ENCODE results near the gene KIF12. TPM values are rescaled to one million over a fixed set of nuclear protein-coding genes. Genes with fewer than 3 reads are reported as not detected.
A peak's percentile ranks its signal among the peaks of the same experiment; 100 is the strongest.

Gene KIF12
- total RNA-seq, result not detected

- H3K27ac ChIP-seq, result no peak within 1 kb of the TSS
- no peaks in the 10 kb centered on the region for H3K9me3 ChIP-seq
- no peaks in the 10 kb centered on the region for H3K27me3 ChIP-seq
- intact Hi-C loops (cut with DNase I), result no loop called here
- H3K36me3 ChIP-seq, result no peaks in the 10 kb centered on the region
- no peak for DNase-seq (ENCODE audit: extremely low spot score in 2 of 2)
- TF ChIP-seq POLR2A (IDR thresholded peaks at IDR 0.05), result no peak
- no peak for TF ChIP-seq POLR2AphosphoS5 (IDR thresholded peaks at IDR 0.05; ENCODE audit: insufficient read depth in 1 of 2, low read depth in 1 of 2)
- TF ChIP-seq CTCF (IDR thresholded peaks at IDR 0.05), result no peak
- peak within 1 kb of the TSS; percentile 37 to 51 for H3K4me3 ChIP-seq
- peaks cover 22% of the 10 kb centered on the region for H3K4me1 ChIP-seq
Observed at GRCh38 chr9:114098936-114099668, at the start of gene KIF12. Gene KIF12, minus strand, starts transcription at chr9:114099292. Its CDS starts 16 bp downstream, at chr9:114099276.

DNA sequence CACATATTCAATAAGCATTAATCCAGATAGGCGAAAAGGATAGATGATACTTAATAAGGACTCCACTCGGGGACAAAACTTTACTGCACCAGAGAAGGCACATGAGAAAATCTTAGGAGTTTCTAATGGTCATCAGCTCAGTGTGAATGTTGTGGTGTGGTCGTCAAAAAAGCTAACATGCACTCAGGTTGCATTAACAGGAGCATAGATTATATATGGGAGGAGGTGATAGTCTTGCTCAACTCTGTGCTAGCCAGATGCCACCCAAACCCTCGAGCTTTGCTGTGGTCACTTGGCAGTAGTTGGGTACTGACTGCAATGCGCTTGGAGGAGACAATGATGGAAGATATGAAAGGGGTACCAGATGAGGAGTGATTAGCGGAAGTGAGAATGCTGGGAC, 47.6 kb upstream of the KIF12 start:
- H3K27ac ChIP-seq, result no peak overlapping the region

GRCh38 chr9:114143234-114143633, 44.1 kb upstream of the KIF12 start:
- no peak for DNase-seq (ENCODE audit: extremely low spot score in 2 of 2)
- no peaks in the 10 kb centered on the region for H3K36me3 ChIP-seq
- H3K27me3 ChIP-seq, result no peaks in the 10 kb centered on the region
- TF ChIP-seq POLR2AphosphoS5 (IDR thresholded peaks at IDR 0.05; ENCODE audit: insufficient read depth in 1 of 2, low read depth in 1 of 2) (no peak), CTCF (IDR thresholded peaks at IDR 0.05) (no peak), POLR2A (IDR thresholded peaks at IDR 0.05) (no peak)
- no peaks in the 10 kb centered on the region for H3K9me3 ChIP-seq
- no peak overlapping the region for H3K27ac ChIP-seq
- H3K4me1 ChIP-seq, result peaks cover 14% of the 10 kb centered on the region
- intact Hi-C loops (cut with DNase I), result no loop called here
- H3K4me3 ChIP-seq, result no peak overlapping the region

More for the DNA sequence above, 47.6 kb upstream of the KIF12 start:
- H3K27me3 ChIP-seq, result no peaks in the 10 kb centered on the region
- TF ChIP-seq POLR2A (IDR thresholded peaks at IDR 0.05) (no peak), POLR2AphosphoS5 (IDR thresholded peaks at IDR 0.05; ENCODE audit: insufficient read depth in 1 of 2, low read depth in 1 of 2) (no peak), CTCF (IDR thresholded peaks at IDR 0.05) (no peak)
- H3K9me3 ChIP-seq, result no peaks in the 10 kb centered on the region
- H3K36me3 ChIP-seq, result no peaks in the 10 kb centered on the region
- H3K4me3 ChIP-seq, result no peak overlapping the region
- intact Hi-C loops (cut with DNase I), result no loop called here
- no peak for DNase-seq (ENCODE audit: extremely low spot score in 2 of 2)
- H3K4me1 ChIP-seq, result peaks cover 5% of the 10 kb centered on the region

GRCh38 chr9:114141553-114142402, 42.7 kb upstream of the KIF12 start:
- no peaks in the 10 kb centered on the region for H3K9me3 ChIP-seq
- no peaks in the 10 kb centered on the region for H3K36me3 ChIP-seq
- TF ChIP-seq POLR2AphosphoS5 (IDR thresholded peaks at IDR 0.05; ENCODE audit: insufficient read depth in 1 of 2, low read depth in 1 of 2) (no peak), CTCF (IDR thresholded peaks at IDR 0.05) (no peak), POLR2A (IDR thresholded peaks at IDR 0.05) (no peak)
- no peak for DNase-seq (ENCODE audit: extremely low spot score in 2 of 2)
- H3K4me1 ChIP-seq, result peaks cover 14% of the 10 kb centered on the region
- H3K27me3 ChIP-seq, result no peaks in the 10 kb centered on the region
- no peak overlapping the region for H3K4me3 ChIP-seq
- H3K27ac ChIP-seq, result no peak overlapping the region
- intact Hi-C loops (cut with DNase I), result no loop called here
